Amniotic epithelial cell (primary cell): ENCODE measurements around the gene POLR2H.

Source experiments
- DNase-seq: peaks from one replicate; pipeline ENCODE4 v3.0.0-alpha.2; 2010; ENCODE audit warnings: low read depth

The POLR2H gene

GRCh38 chr3:184387174-184387714 lies 25.7 kb downstream of the POLR2H start:
- no peak for DNase-seq

GRCh38 chr3:184388164-184388935 lies 26.8 kb downstream of the POLR2H start:
- DNase-seq: no peak

- DNase-seq: no peak
Observed at GRCh38 chr3:184388936-184389230, 27.4 kb downstream of the POLR2H start.

- no peak for DNase-seq
Observed at GRCh38 chr3:184389384-184389783, 27.9 kb downstream of the POLR2H start.

GRCh38 chr3:184389935-184390528 lies 28.5 kb downstream of the POLR2H start:
- no peak for DNase-seq

- DNase-seq: no peak
Observed at GRCh38 chr3:184391266-184391665, 29.8 kb downstream of the POLR2H start.

- no peak for DNase-seq
Observed at GRCh38 chr3:184395320-184395660, 33.8 kb downstream of the POLR2H start.

GRCh38 chr3:184399410-184399809 lies 37.9 kb downstream of the POLR2H start:
- peak; percentile 94 for DNase-seq

- DNase-seq: peak; percentile 55
Observed at GRCh38 chr3:184405075-184406030, 43.8 kb downstream of the POLR2H start.

- no peak for DNase-seq
Observed at GRCh38 chr3:184409331-184409926, 47.9 kb downstream of the POLR2H start.

- DNase-seq: no peak
Observed at GRCh38 chr3:184409946-184410500, 48.5 kb downstream of the POLR2H start.

GRCh38 chr3:184414418-184415202 lies 53.1 kb downstream of the POLR2H start:
- peak; percentile 9 for DNase-seq

GRCh38 chr3:184415203-184415490 lies 53.6 kb downstream of the POLR2H start:
- DNase-seq: no peak

- peak; percentile 51 for DNase-seq
Observed at GRCh38 chr3:184417619-184418327, 56.3 kb downstream of the POLR2H start.
